Sciatic nerve (tissue), 2 donors: ENCODE results near the gene PACC1. TPM values are rescaled to one million over a fixed set of nuclear protein-coding genes. Genes with fewer than 3 reads are reported as not detected.
"Not testable (repeated sequence)": the region's sequence is repeated elsewhere in the genome, so short reads cannot be mapped to it uniquely, and the experiment has no call there.

ENCODE experiments used
- ATAC-seq: fragments of 200-7000 bp; cut with Tn5 transposase; one replicate; pipeline ENCODE4 v1.9.1; 2020; ENCODE audit warnings: mild to moderate bottlenecking, moderate library complexity
- DNase-seq: peaks from one replicate; pipeline ENCODE4 v3.0.0-alpha.2; 2020; ENCODE audit warnings: low spot score
- intact Hi-C: fragments of 100-400 bp; cut with DNase I; formaldehyde crosslinking; loops from one replicate; pipeline ENCODE4 v1.14.2; 2022
- total RNA-seq: library from RNA; stranded (reverse); fragmentation: NEBNext Ultra II Directional; extraction: Animal tissue kit (Norgen Biotek cat#: 25700); gene quantifications from one replicate; pipeline ENCODE4 v1.2.1, GENCODE V29; 2021
- donor health status: DM: no; HTN: no; CAD: no.
- donor health status: DM: no; HTN: no; CAD: no.

The PACC1 gene
- total RNA-seq, 1 donor from 2014 or later = 6.7 TPM

GRCh38 chr1:212359794-212360479, 54.7 kb downstream of the PACC1 start:
- intact Hi-C loops = no loop called here
- DNase-seq = no peak
- ATAC-seq = no peak

GRCh38 chr1:212355230-212355969, 59.3 kb downstream of the PACC1 start:
- DNase-seq = no peak
- ATAC-seq = no peak
- intact Hi-C loops = no loop called here

- intact Hi-C loops = no loop called here
- ATAC-seq = no peak
- no peak for DNase-seq
Measured at GRCh38 chr1:212354464-212354863, 60.2 kb downstream of the PACC1 start.

GRCh38 chr1:212353181-212353580, 61.5 kb downstream of the PACC1 start:
- DNase-seq (no peak), ATAC-seq (no peak)
- intact Hi-C loops = no loop called here

- DNase-seq (no peak), ATAC-seq (no peak)
- intact Hi-C loops = no loop called here
Measured at GRCh38 chr1:212351588-212352362, 62.9 kb downstream of the PACC1 start.

- intact Hi-C loops = no loop called here
- ATAC-seq (no peak), DNase-seq (no peak)
Measured at GRCh38 chr1:212346601-212347000, 68.1 kb downstream of the PACC1 start.

- intact Hi-C loops = no loop called here
- ATAC-seq = no peak
- no peak for DNase-seq
Measured at GRCh38 chr1:212344905-212345304, 69.8 kb downstream of the PACC1 start.

DNA sequence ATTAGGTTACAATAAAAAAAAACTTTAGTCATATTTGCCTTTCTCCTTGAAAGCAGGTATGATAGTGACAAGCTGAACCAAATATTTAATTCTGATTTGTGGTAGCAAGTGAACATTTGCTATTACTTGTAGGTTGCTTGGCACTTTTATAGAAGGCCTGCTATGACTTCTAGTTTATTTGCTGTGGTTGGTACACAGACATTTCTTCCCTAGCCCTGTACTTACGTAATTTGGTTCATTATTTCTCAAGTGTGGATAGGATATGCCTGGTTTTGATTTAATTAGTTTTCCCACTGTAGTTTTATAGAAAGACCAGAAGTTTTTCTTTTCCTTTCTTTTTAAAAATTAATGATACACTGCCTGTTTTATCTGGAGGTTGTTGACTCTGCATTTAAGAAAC, 73.6 kb downstream of the PACC1 start:
- DNase-seq (no peak), ATAC-seq (no peak)
- intact Hi-C loops = no loop called here

DNA sequence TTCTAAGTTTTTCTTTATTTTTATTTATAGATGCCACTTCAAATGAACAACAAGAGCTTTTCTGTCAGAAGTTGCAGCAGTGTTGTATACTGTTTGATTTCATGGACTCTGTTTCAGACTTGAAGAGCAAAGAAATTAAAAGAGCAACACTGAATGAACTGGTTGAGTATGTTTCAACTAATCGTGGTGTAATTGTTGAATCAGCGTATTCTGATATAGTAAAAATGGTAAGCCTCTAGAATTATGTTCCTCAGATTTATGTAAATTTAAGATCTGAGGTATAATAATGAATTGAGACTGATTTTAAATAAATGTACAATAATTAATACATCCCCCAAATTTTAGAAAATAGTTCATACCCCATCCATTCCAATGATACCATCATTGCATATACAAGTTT, 85.6 kb downstream of the PACC1 start:
- intact Hi-C loops = no loop called here
- no peak for ATAC-seq
- no peak for DNase-seq

GRCh38 chr1:212328248-212328647, 86.4 kb downstream of the PACC1 start:
- DNase-seq (no peak), ATAC-seq (no peak)
- intact Hi-C loops = no loop called here

DNA sequence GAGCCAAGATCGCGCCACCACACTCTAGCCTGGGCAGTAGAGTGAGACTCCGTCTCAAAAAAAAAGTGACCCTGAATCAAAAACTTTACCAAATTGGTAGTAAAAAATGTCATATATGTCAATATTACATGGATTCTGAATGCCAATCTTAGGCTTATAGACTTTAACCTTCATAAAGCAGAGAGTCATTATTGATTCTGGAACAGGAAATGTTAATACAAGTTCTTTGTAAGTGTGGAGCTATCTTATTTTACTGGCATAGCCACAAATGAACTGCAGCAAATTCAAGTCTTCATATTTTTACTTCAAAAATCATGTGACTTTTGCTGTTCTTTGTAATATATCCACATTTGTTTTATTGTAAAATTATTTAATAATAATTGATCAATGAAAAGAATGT, 88.1 kb downstream of the PACC1 start:
- no peak for DNase-seq
- no peak for ATAC-seq
- intact Hi-C loops = no loop called here

DNA sequence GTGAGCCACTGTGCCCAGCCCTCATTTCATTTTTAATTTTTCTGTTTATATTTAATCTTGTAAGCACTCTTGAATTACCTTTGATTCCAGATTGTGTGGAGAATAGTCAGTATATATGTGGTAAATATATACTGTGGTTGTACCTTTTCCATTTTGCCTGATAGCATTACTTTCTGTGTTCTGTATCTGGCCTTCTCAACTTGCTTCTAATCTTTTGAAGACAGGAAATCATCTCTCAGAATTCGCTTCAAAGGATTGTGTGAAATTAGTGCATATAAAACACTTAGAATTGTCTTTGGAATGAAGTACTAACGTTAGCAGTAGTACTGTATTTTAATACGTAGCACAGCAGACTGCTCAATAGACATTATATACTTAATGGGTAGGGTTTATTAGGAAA, 91.6 kb downstream of the PACC1 start:
- intact Hi-C loops = no loop called here
- ATAC-seq = no peak
- no peak for DNase-seq

- DNase-seq, intact Hi-C loops, ATAC-seq: not testable (repeated sequence)
Measured at GRCh38 chr1:212321031-212321430, 93.7 kb downstream of the PACC1 start.

GRCh38 chr1:212317916-212318315, 96.8 kb downstream of the PACC1 start:
- DNase-seq = no peak
- no peak for ATAC-seq
- intact Hi-C loops = no loop called here

- intact Hi-C loops = no loop called here
Measured at GRCh38 chr1:212315907-212316306, 98.8 kb downstream of the PACC1 start.

DNA sequence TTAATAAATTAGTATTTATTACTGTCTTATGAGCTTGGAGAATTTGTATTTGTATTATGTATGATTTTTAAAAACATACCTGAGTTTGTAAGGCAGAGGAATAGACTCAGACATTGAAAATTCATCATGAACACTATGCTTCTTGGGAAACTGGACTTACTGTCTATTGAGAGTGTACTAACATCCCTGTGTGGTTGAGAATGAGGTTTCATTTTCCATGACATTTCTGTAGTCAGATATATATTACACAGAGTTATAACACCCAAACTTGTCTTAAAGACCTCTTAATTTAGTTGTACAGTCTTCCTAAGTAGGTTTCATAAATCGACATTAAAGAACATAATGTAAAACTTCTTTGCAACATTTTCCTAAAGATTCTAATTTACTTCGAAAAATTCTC, 99.5 kb downstream of the PACC1 start:
- DNase-seq = no peak
- no peak for ATAC-seq
- intact Hi-C loops = no loop called here

More at GRCh38 chr1:212315907-212316306, 98.8 kb downstream of the PACC1 start:
- ATAC-seq (no peak), DNase-seq (no peak)
